Activated CD8-positive, alpha-beta memory T cell treated with anti-CD3 and anti-CD28 coated beads, Interleukin-2, amount 50 U/mL, for 24 hours (primary cell): ENCODE measurements around the gene VAPB.
"Not testable (repeated sequence)": the region's sequence is repeated elsewhere in the genome, so short reads cannot be mapped to it uniquely, and the experiment has no call there.

ENCODE experiments used
- DNase-seq: peaks from one replicate; pipeline ENCODE4 v3.0.0-alpha.2; 2020; ENCODE audit errors: extremely low read depth

Gene VAPB

DNA sequence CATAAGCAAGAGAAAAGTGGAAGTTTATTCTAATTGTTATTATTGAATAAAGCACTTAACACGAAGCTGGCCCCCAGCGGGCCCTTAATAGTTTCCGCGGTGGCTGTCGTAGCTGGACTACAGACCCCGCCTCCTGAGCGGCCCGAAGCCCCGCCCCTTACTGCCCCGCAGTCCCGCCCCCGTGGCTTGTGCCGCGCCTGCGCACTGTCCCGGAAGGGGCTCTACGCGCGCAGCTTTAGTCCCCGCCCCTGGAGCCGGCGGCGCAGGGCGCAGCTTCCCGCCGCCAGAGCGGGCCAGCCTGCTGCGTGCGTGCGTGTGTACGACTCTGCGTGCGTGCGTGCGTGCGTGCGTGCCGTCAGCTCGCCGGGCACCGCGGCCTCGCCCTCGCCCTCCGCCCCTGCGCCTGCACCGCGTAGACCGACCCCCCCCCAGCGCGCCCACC lies at the start of gene VAPB:
Gene VAPB (plus strand): TSS at position 348 of the 442 bp plus-strand sequence. CDS start 231 bp downstream, outside the sequence.
- peak; percentile 86 for DNase-seq

DNA sequence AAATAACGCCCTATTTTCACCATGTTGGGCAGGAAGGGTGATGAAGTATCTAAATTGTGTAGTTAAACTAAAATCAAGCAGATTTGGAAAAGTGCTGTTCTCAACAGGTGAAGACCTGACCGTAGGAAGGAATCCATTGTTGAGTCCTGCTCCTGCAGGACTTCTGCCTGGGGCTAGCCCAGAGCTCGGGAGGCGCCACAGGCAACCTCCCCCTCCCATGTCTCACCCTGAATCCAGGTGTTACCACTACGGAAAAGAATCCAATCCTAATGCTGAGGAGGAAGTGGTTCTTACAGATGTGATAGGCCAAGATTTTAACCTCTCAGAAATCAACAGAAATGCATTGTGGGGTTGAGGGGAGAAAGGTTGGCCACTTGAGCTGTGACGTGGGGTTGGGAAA lies 49.3 kb upstream of the VAPB start:
- DNase-seq: no peak

DNA sequence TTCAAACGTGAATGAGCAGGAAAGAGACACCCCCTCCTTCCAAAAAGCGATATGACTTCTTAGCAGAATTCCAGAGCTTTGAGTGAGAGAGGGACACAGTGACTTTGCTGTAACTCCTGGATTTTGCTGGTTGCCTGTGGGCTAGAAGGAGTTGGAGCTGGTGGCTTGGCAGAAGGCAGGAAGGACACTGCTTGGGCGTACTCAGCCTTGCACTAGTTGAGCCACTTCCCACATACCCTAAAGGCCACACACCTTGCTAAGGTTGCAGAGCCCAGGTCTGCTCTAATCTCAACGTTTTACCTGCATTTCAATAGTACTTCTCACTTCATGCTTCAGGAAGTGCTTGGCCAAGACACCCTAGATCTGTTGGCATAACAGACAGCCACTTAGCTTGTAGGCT lies 48.9 kb upstream of the VAPB start:
- no peak for DNase-seq

- DNase-seq: no peak
These were observed 48.2 kb upstream of the VAPB start for GRCh38 chr20:58340853-58341252.

GRCh38 chr20:58342104-58342945 lies 46.7 kb upstream of the VAPB start:
- DNase-seq: no peak

DNA sequence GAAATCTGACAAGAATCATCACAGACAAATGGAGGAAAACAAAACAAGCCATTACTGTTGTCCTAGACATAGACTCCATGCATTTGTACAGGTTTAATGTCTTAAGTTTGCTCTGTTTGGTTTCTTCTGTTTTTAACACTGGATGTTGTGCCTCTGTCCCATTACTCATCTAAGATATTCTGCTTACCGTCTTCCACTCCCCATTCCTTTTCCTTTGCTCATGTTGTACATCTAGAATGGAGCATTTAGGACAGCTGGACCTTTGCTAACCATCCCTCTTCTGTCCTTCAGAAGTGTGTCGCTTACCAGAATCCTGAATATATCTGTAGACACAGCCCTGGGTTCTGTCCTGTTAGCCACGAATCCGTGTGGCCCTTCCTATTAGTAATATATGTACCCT lies 44.3 kb upstream of the VAPB start:
- no peak for DNase-seq

GRCh38 chr20:58349570-58349969 lies 39.5 kb upstream of the VAPB start:
- DNase-seq: no peak

- DNase-seq: no peak
These were observed 36.6 kb upstream of the VAPB start for GRCh38 chr20:58352468-58352867.

- DNase-seq: no peak
These were observed 29.6 kb upstream of the VAPB start for GRCh38 chr20:58359441-58359840.

- no peak for DNase-seq
These were observed 28.1 kb upstream of the VAPB start for GRCh38 chr20:58360936-58361335.

GRCh38 chr20:58361481-58362205 lies 27.4 kb upstream of the VAPB start:
- no peak for DNase-seq

DNA sequence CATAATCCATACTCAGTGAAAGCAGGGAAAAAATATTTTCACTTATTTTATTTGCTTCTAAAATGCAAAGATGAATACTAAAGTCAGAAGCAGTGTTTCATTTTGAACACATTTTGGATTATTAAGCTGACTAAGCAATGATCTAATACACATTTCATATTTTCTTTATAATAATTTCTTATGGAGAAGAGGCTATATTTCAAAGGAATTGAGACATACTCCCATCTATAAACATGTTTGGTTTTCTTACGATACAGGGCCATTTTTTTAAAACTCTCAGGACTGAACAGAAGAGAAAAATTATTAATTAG lies 26.9 kb upstream of the VAPB start:
- DNase-seq: no peak

DNA sequence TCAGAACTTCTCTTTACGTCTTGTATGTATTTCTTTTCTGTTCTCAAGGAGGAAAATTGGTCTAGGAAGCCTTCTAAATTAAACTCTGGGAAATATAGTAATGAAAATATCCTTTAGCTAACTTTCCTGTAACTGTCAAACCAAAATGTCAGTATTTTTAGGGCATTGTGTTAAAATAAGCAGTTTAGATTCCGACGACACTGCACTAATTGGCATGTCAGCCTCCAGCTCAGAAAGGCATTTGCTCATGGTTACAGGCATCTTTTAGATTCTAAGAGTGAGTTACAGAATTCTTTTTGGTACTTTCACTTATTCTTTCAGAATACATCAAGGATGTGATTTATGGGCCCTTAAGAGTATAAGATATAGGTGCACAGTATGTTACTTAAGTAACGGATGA lies 26.1 kb upstream of the VAPB start:
- DNase-seq: no peak

GRCh38 chr20:58366866-58367265 lies 22.2 kb upstream of the VAPB start:
- DNase-seq: no peak

- DNase-seq: no peak
These were observed 16.2 kb upstream of the VAPB start for GRCh38 chr20:58372806-58373205.

DNA sequence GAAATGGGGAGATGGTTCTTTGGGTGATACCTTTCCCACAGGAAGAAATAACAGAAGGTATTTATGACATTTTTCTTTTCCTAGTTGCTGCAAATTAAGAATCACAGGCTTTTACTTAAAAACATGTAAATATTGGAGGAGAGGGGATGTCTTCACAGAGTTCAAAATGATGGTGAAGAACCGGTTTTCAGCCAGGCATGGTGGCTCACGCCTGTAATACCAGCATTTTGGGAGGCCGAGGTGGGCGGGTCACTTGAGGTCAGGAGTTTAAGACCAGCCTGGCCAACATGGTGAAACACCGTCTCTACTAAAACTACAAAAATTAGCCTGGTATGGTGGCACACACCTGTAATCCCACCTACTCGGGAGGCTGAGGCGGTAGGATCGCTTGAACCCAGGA lies 15.7 kb upstream of the VAPB start:
- DNase-seq: not testable (repeated sequence)

DNA sequence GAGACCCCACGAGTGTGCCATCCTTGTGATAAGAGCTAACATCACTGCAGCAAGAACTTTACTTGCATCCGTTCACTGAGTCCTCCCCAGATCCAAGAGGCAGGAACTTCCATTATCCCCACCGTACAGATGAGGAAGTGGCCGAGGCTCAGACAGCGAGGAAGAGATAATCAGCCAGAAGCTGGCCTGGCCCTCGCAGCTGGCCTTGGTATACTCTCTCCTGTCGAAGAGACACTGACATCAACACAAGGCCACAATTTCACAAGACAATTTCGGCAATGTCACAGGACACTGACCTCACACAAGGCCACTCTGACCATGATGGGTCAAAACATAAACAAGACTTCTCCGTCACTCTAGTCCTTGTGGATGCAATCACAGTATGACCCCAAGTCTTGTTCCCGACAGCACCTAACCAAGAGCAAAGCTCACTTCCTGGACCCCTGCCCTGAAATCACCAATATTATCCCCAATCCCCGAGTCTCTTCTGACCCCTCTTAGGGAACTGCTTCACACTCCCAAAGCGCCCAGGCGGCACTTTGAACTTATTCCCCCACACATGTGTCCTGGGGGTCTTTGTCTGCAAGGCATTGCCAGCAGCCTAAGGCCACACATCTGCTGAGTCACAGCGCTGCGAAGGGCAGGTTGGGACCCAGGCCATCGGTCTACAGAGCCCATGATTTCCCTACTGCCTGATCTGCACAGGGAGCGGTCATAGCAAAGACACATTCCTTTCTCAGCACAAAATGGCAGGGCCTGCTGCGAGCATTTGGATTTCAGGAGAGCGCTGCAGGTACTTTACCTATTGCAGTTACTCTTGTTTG lies 14.8 kb upstream of the VAPB start:
- no peak for DNase-seq

DNA sequence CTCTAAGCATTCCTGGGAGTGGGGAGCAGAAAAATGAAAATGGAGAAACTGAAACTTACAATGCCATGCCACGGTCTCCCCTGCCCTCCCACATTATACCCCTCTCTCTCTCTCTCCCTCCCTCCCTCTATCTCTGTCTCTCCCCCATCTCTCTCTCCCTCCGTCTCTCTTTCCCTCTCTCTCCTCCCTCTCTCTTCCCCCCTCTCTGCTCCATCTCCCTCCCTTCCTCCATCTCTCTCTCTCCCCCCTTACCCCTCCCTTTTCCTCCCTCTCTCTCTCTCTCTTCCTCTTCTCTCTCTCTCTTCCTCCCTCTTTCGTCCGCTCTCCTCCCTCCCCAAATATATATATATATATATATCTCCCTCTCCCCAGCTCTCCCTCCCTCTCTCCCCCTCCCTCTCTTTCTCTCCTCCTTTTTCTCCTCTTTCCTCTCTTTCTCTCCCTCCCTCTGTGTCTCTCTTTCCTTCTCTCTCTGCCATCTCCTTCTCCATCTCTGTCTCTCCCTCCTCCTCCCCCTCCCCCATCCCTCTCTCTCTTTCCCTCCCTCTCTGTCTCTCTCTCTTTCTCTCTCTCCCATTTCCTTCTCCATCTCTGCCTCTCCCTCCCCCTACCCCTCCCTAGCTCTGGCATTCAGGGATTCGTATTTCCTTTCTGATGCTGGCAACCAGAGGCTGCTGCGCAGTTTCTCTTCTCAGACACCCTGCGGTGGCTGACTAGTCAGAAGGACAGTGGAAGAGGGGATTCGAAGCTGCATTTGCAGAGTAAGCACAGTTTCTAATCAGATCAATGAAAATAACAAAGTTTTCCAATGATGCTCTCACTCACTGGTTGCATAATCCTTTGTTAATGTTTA lies 13.9 kb upstream of the VAPB start:
- DNase-seq: no peak

- no peak for DNase-seq
These were observed 13.2 kb upstream of the VAPB start for GRCh38 chr20:58375759-58376352.

- no peak for DNase-seq
These were observed 12.0 kb upstream of the VAPB start for GRCh38 chr20:58377017-58377416.

DNA sequence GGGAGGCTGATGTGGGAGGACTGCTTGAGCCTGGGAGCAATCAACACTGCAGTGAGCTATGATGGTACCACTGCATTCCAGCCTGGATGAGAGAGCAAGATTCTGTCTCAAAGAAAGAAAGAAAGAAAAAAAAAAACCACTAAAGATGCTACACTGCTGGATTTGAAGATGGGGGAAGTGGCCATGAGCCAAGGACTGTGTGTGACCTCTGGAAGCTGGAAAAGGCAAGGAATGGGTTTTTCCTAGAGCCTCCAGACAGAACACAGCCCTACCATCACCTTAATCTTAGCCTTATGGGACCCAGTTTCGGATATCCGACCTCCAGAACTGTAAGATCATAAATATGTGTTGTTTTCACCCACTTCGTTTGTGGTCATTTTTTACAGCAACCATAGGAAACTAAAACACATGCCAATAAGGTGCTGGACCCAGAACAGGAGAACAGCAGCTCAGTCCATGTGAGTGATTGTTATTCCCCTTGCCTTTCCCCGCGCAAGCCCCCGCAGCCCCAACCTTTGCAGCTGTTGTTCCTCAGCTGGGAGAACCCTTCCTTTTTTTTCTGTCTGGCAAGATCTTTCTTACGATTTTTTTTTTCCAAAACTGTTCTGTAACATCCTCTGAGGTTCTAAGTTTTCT lies 11.1 kb upstream of the VAPB start:
- no peak for DNase-seq
